Transverse colon (tissue), 3 donors: Measurements from ENCODE around the gene CHMP1A.
A peak's percentile ranks its signal among the peaks of the same experiment; 100 is the strongest.

Experiments used
- EP300 ChIP-seq: sonication (generic); formaldehyde crosslinking; IDR thresholded peaks from one replicate; pipeline ENCODE4 v1.6.1; 2017; ENCODE audit warnings: antibody characterized with exemption, low read depth
- POLR2A ChIP-seq: fragments of 450-650 bp; IDR thresholded peaks from one replicate; pipeline ENCODE4 v1.6.1; 2016; ENCODE audit warnings: antibody characterized with exemption, mild to moderate bottlenecking, moderate library complexity
- TF ChIP-seq, protein P1 (sequence below), 5 experiments: fragments of 200-600 bp in 3 of 5; fragments of 450-650 bp in 2 of 5; sonication (generic) in 3 of 5; IDR thresholded peaks; 1 replicate in 2 of 5; 2 replicates in 3 of 5; pipeline ENCODE4 v1.5.1; 2016 to 2017; ENCODE audit warnings: antibody characterized with exemption in 5 of 5, inconsistent platforms in 3 of 5, mild to moderate bottlenecking in 2 of 5, moderate library complexity in 1 of 5

DNA sequence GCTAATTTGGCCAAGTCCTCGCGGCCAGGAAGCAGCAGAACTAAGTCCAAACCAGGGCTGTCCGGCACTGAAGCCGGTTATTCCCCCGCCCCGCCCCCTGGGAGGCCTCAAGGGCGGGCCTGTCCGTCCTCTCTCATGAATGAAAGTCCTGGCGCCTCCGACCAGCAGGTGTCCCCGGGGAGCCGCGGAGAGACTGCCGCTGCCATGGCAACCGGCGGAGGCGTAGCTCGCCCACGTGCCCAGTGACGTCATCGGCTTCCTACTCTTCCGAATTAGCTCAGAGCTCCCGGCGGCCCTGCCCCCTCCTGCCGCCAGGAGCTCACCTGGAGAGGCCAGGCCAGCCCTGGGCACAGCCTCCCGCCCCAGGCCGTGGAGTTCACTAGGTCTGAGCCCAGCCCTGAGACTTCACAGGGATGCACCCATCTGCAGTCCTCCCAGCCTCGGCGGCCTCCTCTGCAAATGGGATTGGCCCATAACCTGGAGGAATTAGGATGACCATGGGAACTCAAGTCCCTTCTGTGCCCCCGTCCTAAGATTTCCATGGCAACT lies 42.7 kb upstream of the CHMP1A start:
- TF ChIP-seq, protein P1, sequence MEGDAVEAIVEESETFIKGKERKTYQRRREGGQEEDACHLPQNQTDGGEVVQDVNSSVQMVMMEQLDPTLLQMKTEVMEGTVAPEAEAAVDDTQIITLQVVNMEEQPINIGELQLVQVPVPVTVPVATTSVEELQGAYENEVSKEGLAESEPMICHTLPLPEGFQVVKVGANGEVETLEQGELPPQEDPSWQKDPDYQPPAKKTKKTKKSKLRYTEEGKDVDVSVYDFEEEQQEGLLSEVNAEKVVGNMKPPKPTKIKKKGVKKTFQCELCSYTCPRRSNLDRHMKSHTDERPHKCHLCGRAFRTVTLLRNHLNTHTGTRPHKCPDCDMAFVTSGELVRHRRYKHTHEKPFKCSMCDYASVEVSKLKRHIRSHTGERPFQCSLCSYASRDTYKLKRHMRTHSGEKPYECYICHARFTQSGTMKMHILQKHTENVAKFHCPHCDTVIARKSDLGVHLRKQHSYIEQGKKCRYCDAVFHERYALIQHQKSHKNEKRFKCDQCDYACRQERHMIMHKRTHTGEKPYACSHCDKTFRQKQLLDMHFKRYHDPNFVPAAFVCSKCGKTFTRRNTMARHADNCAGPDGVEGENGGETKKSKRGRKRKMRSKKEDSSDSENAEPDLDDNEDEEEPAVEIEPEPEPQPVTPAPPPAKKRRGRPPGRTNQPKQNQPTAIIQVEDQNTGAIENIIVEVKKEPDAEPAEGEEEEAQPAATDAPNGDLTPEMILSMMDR (IDR thresholded peaks at IDR 0.05) = peak; percentile 73 to 97 (median 84)
- no peak for TF ChIP-seq EP300
- peak; percentile 49 for TF ChIP-seq POLR2A
